HuH-7 (cell line): ENCODE data around the gene TTLL4.

ENCODE experiments used
- DNase-seq: peaks from one replicate; pipeline ENCODE4 v3.0.0; 2011; ENCODE audit warnings: low spot score

Gene TTLL4

GRCh38 chr2:218783688-218784087 is 73.1 kb downstream of the TTLL4 start:
- no peak for DNase-seq

GRCh38 chr2:218785103-218785502 is 74.5 kb downstream of the TTLL4 start:
- DNase-seq: no peak

- DNase-seq: no peak
Observed at GRCh38 chr2:218786133-218786532, 75.5 kb downstream of the TTLL4 start.

GRCh38 chr2:218788529-218789255 is 78.1 kb downstream of the TTLL4 start:
- no peak for DNase-seq

- DNase-seq: no peak
Observed at GRCh38 chr2:218792433-218792832, 81.8 kb downstream of the TTLL4 start.

GRCh38 chr2:218796691-218797090 is 86.1 kb downstream of the TTLL4 start:
- DNase-seq: no peak

- no peak for DNase-seq
Observed at GRCh38 chr2:218798767-218799504, 88.3 kb downstream of the TTLL4 start.

- DNase-seq: no peak
Observed at GRCh38 chr2:218799990-218800389, 89.4 kb downstream of the TTLL4 start.

GRCh38 chr2:218802386-218802994 is 91.9 kb downstream of the TTLL4 start:
- DNase-seq: no peak

- no peak for DNase-seq
Observed at GRCh38 chr2:218804817-218805216, 94.2 kb downstream of the TTLL4 start.
